Skeletal muscle tissue (tissue), 2 donors: ENCODE measurements around the gene KRT36. TPM values are rescaled to one million over a fixed set of nuclear protein-coding genes. Genes with fewer than 3 reads are reported as not detected.

Source experiments
- small RNA-seq: library from RNA; depleted of rRNA; stranded (forward); fragments of <200 nt; gene quantifications from one replicate; pipeline ENCODE3, GENCODE V24; 2014
- total RNA-seq: library from RNA; depleted of rRNA; stranded (reverse); fragments of >200 nt; gene quantifications from one replicate; pipeline ENCODE4 v1.2.3, GENCODE V29; 2014

The KRT36 gene
- total RNA-seq, 1 donor from 2014 or later = not detected

Small RNAs within 50 kb of the gene (small RNA-seq; reads per million reads assigned to genes)
- 6.1 reads per million, percentile 90 among the genes with 10 or more reads in this experiment for gene RNU2-32P

Other genes starting within 250 kb of the KRT36 start
- not detected for gene KRTAP9-4, start 240.2 kb downstream of the KRT36 start, total RNA-seq
- not detected for gene KRTAP9-9, start 234.5 kb downstream of the KRT36 start, total RNA-seq
- gene KRTAP9-6, start 224.5 kb downstream of the KRT36 start, total RNA-seq = not detected
- gene KRTAP9-7, start 214.2 kb downstream of the KRT36 start, total RNA-seq = not detected
- not detected for gene KRTAP29-1, start 187.1 kb downstream of the KRT36 start, total RNA-seq
- not detected for gene KRTAP16-1, start 180.6 kb downstream of the KRT36 start, total RNA-seq
- not detected for gene KRTAP17-1, start 174.2 kb downstream of the KRT36 start, total RNA-seq
- not detected for gene KRT33A, start 139.1 kb downstream of the KRT36 start, total RNA-seq
- not detected for gene KRT33B, start 120.1 kb downstream of the KRT36 start, total RNA-seq
- not detected for gene KRT34, start 107.6 kb downstream of the KRT36 start, total RNA-seq
- gene KRT31, start 92.3 kb downstream of the KRT36 start, total RNA-seq = 3.1 TPM
- not detected for gene KRT37, start 65.3 kb downstream of the KRT36 start, total RNA-seq
- not detected for gene KRT38, start 48.9 kb downstream of the KRT36 start, total RNA-seq
- gene KRT32, start 22.5 kb downstream of the KRT36 start, total RNA-seq = not detected
- not detected for gene KRT35, start 8.8 kb downstream of the KRT36 start, total RNA-seq
- gene KRT13, start 15.7 kb upstream of the KRT36 start, total RNA-seq = not detected
- not detected for gene KRT15, start 29.0 kb upstream of the KRT36 start, total RNA-seq
- gene KRT19, start 38.4 kb upstream of the KRT36 start, total RNA-seq = not detected
- not detected for gene KRT9, start 82.1 kb upstream of the KRT36 start, total RNA-seq
- 1.0 TPM for gene KRT14, start 97.0 kb upstream of the KRT36 start, total RNA-seq
- gene KRT16, start 122.9 kb upstream of the KRT36 start, total RNA-seq = 0.52 TPM
- gene KRT17, start 134.7 kb upstream of the KRT36 start, total RNA-seq = 2.1 TPM
- gene EIF1, start 199.0 kb upstream of the KRT36 start, total RNA-seq = 100 TPM
- not detected for gene GAST, start 222.4 kb upstream of the KRT36 start, total RNA-seq
- not detected for gene HAP1, start 244.7 kb upstream of the KRT36 start, total RNA-seq